IPS DF 6.9 (cell line): Measurements from ENCODE around the gene UBP1.
"Not testable (repeated sequence)": the region's sequence is repeated elsewhere in the genome, so short reads cannot be mapped to it uniquely, and the experiment has no call there.

Source experiments
- DNase-seq: peaks from one replicate; pipeline ENCODE4 v3.0.0-alpha.2; 2013; ENCODE audit warnings: low read depth, low spot score
- H3K27ac ChIP-seq: one replicate; pipeline ENCODE4 v1.5.1; 2013; ENCODE audit warnings: low read length, control low read depth
- H3K27me3 ChIP-seq: 2 replicates; pipeline ENCODE4 v1.6.1; 2013; ENCODE audit warnings: mild to moderate bottlenecking, low read length; ENCODE audit not compliant: control insufficient read depth, insufficient read depth
- H3K36me3 ChIP-seq: 2 replicates; pipeline ENCODE4 v1.6.1; 2013; ENCODE audit warnings: low read length; ENCODE audit not compliant: control insufficient read depth, insufficient read depth
- H3K4me1 ChIP-seq: 2 replicates; pipeline ENCODE4 v1.6.1; 2013; ENCODE audit warnings: low read length; ENCODE audit not compliant: control insufficient read depth, insufficient read depth
- H3K4me3 ChIP-seq: 2 replicates; pipeline ENCODE4 v1.5.1; 2013; ENCODE audit warnings: mild to moderate bottlenecking, low read length
- H3K9me3 ChIP-seq: 2 replicates; pipeline ENCODE4 v1.6.1; 2013; ENCODE audit warnings: low read length, inconsistent platforms; ENCODE audit not compliant: control insufficient read depth, insufficient read depth
- WGBS: extraction: QIAGEN DNeasy Blood & Tissue Kit; methylation state at CpG from one replicate; pipeline ENCODE4 v1.1.7; 2013; ENCODE audit warnings: mixed read lengths, missing lambda C conversion rate; ENCODE audit not compliant: insufficient read length, insufficient coverage; 5-methylcytosine and 5-hydroxymethylcytosine counted together

UBP1 gene

GRCh38 chr3:33456756-33457155 lies 16.6 kb upstream of the UBP1 start:
- no peaks in the 10 kb centered on the region for H3K4me1 ChIP-seq
- H3K4me3 ChIP-seq: no peak overlapping the region
- H3K9me3 ChIP-seq: peaks cover 1% of the 10 kb centered on the region; the same call in 1 of the 2 replicates
- WGBS: no CpG with 5 or more reads among the region's 2 CpGs
- no peaks in the 10 kb centered on the region for H3K27me3 ChIP-seq
- H3K36me3 ChIP-seq: peaks cover 7% of the 10 kb centered on the region; the same call in 1 of the 2 replicates
- H3K27ac ChIP-seq: no peak overlapping the region
- no peak for DNase-seq

- peaks cover 1% of the 10 kb centered on the region; the same call in 1 of the 2 replicates for H3K9me3 ChIP-seq
- no peaks in the 10 kb centered on the region for H3K27me3 ChIP-seq
- no CpG with 5 or more reads among the region's 19 CpGs for WGBS
- H3K4me3 ChIP-seq: no peak overlapping the region
- H3K36me3 ChIP-seq: peaks cover 7% of the 10 kb centered on the region; the same call in 1 of the 2 replicates
- no peak overlapping the region for H3K27ac ChIP-seq
- H3K4me1 ChIP-seq: no peaks in the 10 kb centered on the region
- no peak for DNase-seq
Observed at GRCh38 chr3:33453331-33453761, 13.1 kb upstream of the UBP1 start.

DNA sequence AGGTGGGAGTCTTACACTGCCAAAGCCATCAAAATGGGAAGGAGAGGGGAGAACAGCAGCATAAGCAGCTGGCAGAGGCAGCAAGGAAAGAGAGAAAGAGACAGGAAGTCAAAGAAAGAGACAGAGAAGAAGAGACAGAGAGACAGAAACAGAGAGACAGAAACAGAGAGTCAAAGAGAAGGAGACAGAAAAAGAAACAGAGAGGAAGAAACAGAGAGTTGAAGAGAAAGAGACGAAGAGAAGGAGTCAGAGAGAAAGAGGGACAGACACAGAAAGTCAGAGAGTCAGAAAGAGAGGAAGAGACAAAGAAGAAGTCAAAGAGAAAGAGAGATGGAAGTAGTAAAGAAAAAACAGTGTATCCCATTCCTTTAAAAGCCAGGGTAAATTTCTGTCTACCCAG lies 11.8 kb upstream of the UBP1 start:
- WGBS: no CpG with 5 or more reads among the region's 1 CpG
- H3K4me3 ChIP-seq, DNase-seq: not testable (repeated sequence)

DNA sequence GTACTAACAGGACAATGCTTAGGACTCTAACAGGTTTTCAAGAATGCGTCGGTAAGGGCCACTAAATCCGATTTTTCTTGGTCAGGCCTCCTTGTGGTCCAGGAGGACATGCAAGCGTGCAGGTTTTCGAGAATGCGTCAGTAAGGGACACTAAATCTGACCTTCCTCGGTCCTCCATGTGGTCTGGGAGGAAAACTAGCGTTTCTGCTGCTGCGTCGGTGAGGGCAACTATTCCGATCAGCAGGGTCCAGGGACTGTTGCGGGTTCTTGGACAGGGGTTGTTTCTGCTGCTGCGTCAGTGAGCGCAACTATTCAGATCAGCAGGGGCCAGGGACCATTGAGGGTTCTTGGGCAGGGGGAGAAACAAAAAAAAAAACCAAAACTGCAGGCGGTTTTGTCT lies 7.8 kb upstream of the UBP1 start:
- no peak for DNase-seq
- no peaks in the 10 kb centered on the region for H3K27me3 ChIP-seq
- H3K27ac ChIP-seq: no peak overlapping the region
- H3K36me3 ChIP-seq: no peaks in the 10 kb centered on the region
- H3K4me3 ChIP-seq: peak overlapping the region; percentile 31; the same call in 1 of the 2 replicates
- H3K9me3 ChIP-seq: no peaks in the 10 kb centered on the region
- no peaks in the 10 kb centered on the region for H3K4me1 ChIP-seq
- WGBS: no CpG with 5 or more reads among the region's 15 CpGs

More for the DNA sequence above, 11.8 kb upstream of the UBP1 start:
- not testable (repeated sequence) for H3K27ac ChIP-seq, H3K4me1 ChIP-seq, H3K9me3 ChIP-seq, H3K27me3 ChIP-seq, H3K36me3 ChIP-seq

DNA sequence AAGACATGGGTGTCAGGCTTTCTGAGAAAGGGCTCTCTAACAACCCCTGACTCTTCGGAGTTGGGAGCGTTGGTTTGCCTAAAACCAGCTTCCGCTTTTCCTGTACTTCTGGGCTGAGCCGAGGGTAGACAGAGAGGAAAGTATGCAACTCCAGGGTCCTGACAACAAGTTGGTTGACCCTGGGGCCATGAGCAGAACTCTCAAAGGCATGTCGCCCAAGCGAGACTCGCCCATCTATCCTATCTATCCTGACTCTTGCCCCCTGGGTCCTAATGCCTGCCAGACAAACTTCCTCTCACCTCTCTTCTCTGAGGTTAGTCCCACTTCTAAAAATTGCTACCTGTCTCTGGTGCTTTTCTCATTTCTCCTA lies 7.0 kb upstream of the UBP1 start:
- not testable (repeated sequence) for H3K27me3 ChIP-seq, H3K27ac ChIP-seq, H3K4me1 ChIP-seq, H3K36me3 ChIP-seq, DNase-seq, H3K9me3 ChIP-seq
- H3K4me3 ChIP-seq: peak overlapping the region; percentile 31; the same call in 1 of the 2 replicates
- WGBS: no CpG with 5 or more reads among the region's 7 CpGs

DNA sequence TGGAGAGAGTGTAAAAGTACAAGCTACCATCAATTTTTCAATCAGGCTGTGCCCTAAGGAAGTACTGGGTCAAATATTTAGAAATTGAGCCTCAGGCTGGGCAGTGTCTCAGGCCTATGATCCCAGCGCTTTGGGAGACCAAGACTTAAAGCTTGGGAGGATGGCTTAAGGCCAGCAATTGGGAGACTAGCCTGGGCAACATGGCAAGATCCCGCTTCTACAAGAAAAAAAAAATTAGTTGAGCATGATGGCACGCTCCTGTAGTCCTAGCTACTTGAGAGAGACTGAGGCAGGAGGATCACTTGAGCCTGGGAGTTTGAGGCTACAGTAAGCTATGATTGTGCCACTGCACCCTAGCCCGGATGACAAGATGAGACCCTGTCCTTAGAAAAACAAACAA lies 2.0 kb upstream of the UBP1 start:
- no peak for DNase-seq
- Histone ChIP-seq H3K36me3 (no peaks in the 10 kb centered on the region), H3K27ac (no peak overlapping the region), H3K4me1 (peaks cover under 1% of the 10 kb centered on the region; the same call in 1 of the 2 replicates), H3K9me3 (no peaks in the 10 kb centered on the region), H3K4me3 (no peak overlapping the region), H3K27me3 (no peaks in the 10 kb centered on the region)
- WGBS: no CpG with 5 or more reads among the region's 4 CpGs

DNA sequence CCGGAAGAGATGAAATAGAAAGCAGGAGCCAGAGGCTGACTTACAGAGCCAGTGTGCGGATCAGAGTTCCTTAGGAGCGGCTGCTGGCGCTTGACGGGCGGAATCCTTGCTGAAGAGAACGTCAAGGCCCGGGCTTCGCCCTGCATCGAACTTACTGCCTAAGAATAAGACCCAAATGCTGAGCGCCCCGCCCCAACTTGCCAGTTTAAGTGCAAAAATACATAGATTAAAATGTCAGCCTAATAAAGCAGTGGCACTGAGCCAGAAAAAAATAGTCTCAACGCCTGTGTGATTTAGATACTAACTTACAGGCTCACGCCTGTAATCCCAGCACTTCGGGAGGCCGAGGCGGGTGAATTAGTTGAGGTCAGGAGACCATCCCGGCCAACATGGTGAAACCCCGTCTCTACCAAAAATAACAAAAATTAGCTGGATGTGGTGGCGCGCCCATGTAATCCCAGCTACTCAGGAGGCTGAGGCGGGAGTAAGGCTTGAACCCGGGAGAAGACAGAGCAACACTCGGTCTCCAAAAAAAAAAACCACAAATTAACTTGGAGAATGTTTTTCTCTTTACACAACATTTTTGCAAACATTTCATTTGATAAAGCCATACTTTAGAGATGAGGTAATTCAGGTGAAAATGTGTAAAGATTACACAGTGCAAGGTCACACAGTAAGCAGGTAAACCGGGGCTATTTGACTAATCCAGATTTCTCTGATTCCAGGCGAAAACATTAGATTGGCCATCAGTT lies 1.2 kb upstream of the UBP1 start:
- H3K4me3 ChIP-seq: peak overlapping the region; percentile 65; the same call in 1 of the 2 replicates
- WGBS: no CpG with 5 or more reads among the region's 26 CpGs
- H3K27me3 ChIP-seq: no peaks in the 10 kb centered on the region
- DNase-seq: no peak
- no peaks in the 10 kb centered on the region for H3K9me3 ChIP-seq
- H3K4me1 ChIP-seq: peaks cover 2% of the 10 kb centered on the region; the same call in 1 of the 2 replicates
- peak overlapping the region; percentile 23 for H3K27ac ChIP-seq
- no peaks in the 10 kb centered on the region for H3K36me3 ChIP-seq

- no peaks in the 10 kb centered on the region for H3K27me3 ChIP-seq
- DNase-seq: no peak
- no peak overlapping the region for H3K27ac ChIP-seq
- H3K4me1 ChIP-seq: peaks cover 2% of the 10 kb centered on the region; the same call in 1 of the 2 replicates
- peak overlapping the region; percentile 78 for H3K4me3 ChIP-seq
- no CpG with 5 or more reads among the region's 93 CpGs for WGBS
- H3K36me3 ChIP-seq: no peaks in the 10 kb centered on the region
- no peaks in the 10 kb centered on the region for H3K9me3 ChIP-seq
Observed at GRCh38 chr3:33439546-33440327, 468 bp downstream of the UBP1 start.

GRCh38 chr3:33438881-33439545 lies 1.2 kb downstream of the UBP1 start:
- Histone ChIP-seq H3K36me3 (no peaks in the 10 kb centered on the region), H3K9me3 (no peaks in the 10 kb centered on the region), H3K4me3 (peak overlapping the region; percentile 78), H3K4me1 (peaks cover 2% of the 10 kb centered on the region; the same call in 1 of the 2 replicates), H3K27ac (no peak overlapping the region), H3K27me3 (no peaks in the 10 kb centered on the region)
- DNase-seq: no peak
- no CpG with 5 or more reads among the region's 12 CpGs for WGBS

GRCh38 chr3:33438284-33438668 lies 1.9 kb downstream of the UBP1 start:
- no peaks in the 10 kb centered on the region for H3K9me3 ChIP-seq
- no peaks in the 10 kb centered on the region for H3K27me3 ChIP-seq
- DNase-seq: no peak
- no peak overlapping the region for H3K27ac ChIP-seq
- no CpG with 5 or more reads among the region's 4 CpGs for WGBS
- no peaks in the 10 kb centered on the region for H3K36me3 ChIP-seq
- peak overlapping the region; percentile 23; the same call in 1 of the 2 replicates for H3K4me3 ChIP-seq
- H3K4me1 ChIP-seq: peaks cover 2% of the 10 kb centered on the region; the same call in 1 of the 2 replicates
